ENCODE results near the gene PTMS.

- TF ChIP-seq, protein P1, sequence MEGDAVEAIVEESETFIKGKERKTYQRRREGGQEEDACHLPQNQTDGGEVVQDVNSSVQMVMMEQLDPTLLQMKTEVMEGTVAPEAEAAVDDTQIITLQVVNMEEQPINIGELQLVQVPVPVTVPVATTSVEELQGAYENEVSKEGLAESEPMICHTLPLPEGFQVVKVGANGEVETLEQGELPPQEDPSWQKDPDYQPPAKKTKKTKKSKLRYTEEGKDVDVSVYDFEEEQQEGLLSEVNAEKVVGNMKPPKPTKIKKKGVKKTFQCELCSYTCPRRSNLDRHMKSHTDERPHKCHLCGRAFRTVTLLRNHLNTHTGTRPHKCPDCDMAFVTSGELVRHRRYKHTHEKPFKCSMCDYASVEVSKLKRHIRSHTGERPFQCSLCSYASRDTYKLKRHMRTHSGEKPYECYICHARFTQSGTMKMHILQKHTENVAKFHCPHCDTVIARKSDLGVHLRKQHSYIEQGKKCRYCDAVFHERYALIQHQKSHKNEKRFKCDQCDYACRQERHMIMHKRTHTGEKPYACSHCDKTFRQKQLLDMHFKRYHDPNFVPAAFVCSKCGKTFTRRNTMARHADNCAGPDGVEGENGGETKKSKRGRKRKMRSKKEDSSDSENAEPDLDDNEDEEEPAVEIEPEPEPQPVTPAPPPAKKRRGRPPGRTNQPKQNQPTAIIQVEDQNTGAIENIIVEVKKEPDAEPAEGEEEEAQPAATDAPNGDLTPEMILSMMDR (IDR thresholded peaks at IDR 0.05) = no peak
- TF ChIP-seq POLR2A (IDR thresholded peaks at IDR 0.05) = no peak
These were observed 21.1 kb downstream of the PTMS start for GRCh38 chr12:6787309-6787708.

All from Peyer's patch (tissue), 4 donors.